ENCODE measurements around the gene RNASEH1.

- no peak for TF ChIP-seq POLR2A (IDR thresholded peaks at IDR 0.05)
- no peak for TF ChIP-seq CTCF (IDR thresholded peaks at IDR 0.05)
- TF ChIP-seq POLR2AphosphoS5 (IDR thresholded peaks at IDR 0.05), result no peak
- no peak for TF ChIP-seq EP300 (IDR thresholded peaks at IDR 0.05)
Observed at GRCh38 chr2:3512086-3512485, 46.0 kb downstream of the RNASEH1 start.
